HEK293 (cell line): Measurements from ENCODE around the gene HES7.

ENCODE experiments used
- CTCF ChIA-PET: fragments of 350-600 bp; formaldehyde crosslinking; extraction: SDS; loops from one replicate; lab custom pipeline; 2021; ENCODE audit warnings: antibody characterized with exemption; lab: Yijun Ruan, JAX
- POLR2A ChIA-PET: fragments of 300-600 bp; formaldehyde crosslinking; extraction: SDS; loops from one replicate; lab custom pipeline; 2020; ENCODE audit warnings: antibody characterized with exemption, inconsistent platforms; lab: Yijun Ruan, JAX
- H3K27ac ChIP-seq: fragments of 200-500 bp; sonication (Bioruptor generic); 2 replicates; pipeline ENCODE4 v1.5.1; 2014; ENCODE audit warnings: low read depth, low read length, control low read depth, inconsistent platforms; ENCODE audit errors: extremely low read depth
- H3K36me3 ChIP-seq, 2 experiments: fragments of 200-500 bp in 1 of 2; sonication (Bioruptor generic) in 1 of 2; 1 replicate in 1 of 2; 2 replicates in 1 of 2; pipeline ENCODE4 v1.5.1; 2014 to 2017; ENCODE audit warnings: inconsistent platforms in 2 of 2, low read length in 2 of 2; ENCODE audit not compliant: control insufficient read depth in 2 of 2, insufficient read depth in 1 of 2
- H3K4me1 ChIP-seq: fragments of 200-500 bp; sonication (Bioruptor generic); 2 replicates; pipeline ENCODE4 v1.5.1; 2014; ENCODE audit warnings: mild to moderate bottlenecking, low read length, inconsistent platforms; ENCODE audit not compliant: control insufficient read depth, insufficient read depth
- H3K4me3 ChIP-seq: 2 replicates; pipeline ENCODE4 v1.5.1; 2011; ENCODE audit warnings: low read depth, mild to moderate bottlenecking, control low read depth, low read length, moderate library complexity
- H3K9me3 ChIP-seq: fragments of 200-500 bp; sonication (Bioruptor generic); 2 replicates; pipeline ENCODE4 v1.5.1; 2014; ENCODE audit warnings: low read depth, low read length, inconsistent platforms; ENCODE audit not compliant: control insufficient read depth, insufficient read depth
- GLI4 ChIP-seq: fragments of 450-650 bp; formaldehyde crosslinking; IDR thresholded peaks from 2 replicates; pipeline ENCODE4 v1.5.1; 2016; ENCODE audit warnings: missing biosample characterization, missing genetic modification characterization
- HOXA7 ChIP-seq: sonication (generic); formaldehyde crosslinking; IDR thresholded peaks from 2 replicates; pipeline ENCODE4 v1.8.1; 2022; ENCODE audit warnings: missing genetic modification reagents, borderline replicate concordance
- HOXC10 ChIP-seq: sonication (generic); formaldehyde crosslinking; IDR thresholded peaks from 2 replicates; pipeline ENCODE4 v1.8.1; 2023; ENCODE audit warnings: mild to moderate bottlenecking, missing genetic modification reagents
- IKZF3 ChIP-seq: fragments of 450-650 bp; IDR thresholded peaks from 2 replicates; pipeline ENCODE4 v1.5.0; 2018; ENCODE audit warnings: missing biosample characterization, mild to moderate bottlenecking, missing genetic modification characterization, moderate library complexity
- PRDM1 ChIP-seq: fragments of 450-650 bp; formaldehyde crosslinking; IDR thresholded peaks from 2 replicates; pipeline ENCODE4; 2016; ENCODE audit warnings: missing biosample characterization, missing genetic modification characterization
- PRDM10 ChIP-seq: fragments of 450-650 bp; formaldehyde crosslinking; IDR thresholded peaks from 2 replicates; pipeline ENCODE4 v1.5.1; 2016; ENCODE audit warnings: missing biosample characterization, missing genetic modification characterization
- ZEB2 ChIP-seq: fragments of 450-650 bp; formaldehyde crosslinking; IDR thresholded peaks from 2 replicates; pipeline ENCODE4 v1.5.1; 2016; ENCODE audit warnings: missing biosample characterization, missing genetic modification characterization
- ZFP69B ChIP-seq: fragments of 450-650 bp; formaldehyde crosslinking; IDR thresholded peaks from 2 replicates; pipeline ENCODE4 v1.5.1; 2016; ENCODE audit warnings: missing biosample characterization, missing genetic modification characterization
- ZNF112 ChIP-seq: fragments of 450-650 bp; formaldehyde crosslinking; IDR thresholded peaks from 2 replicates; pipeline ENCODE4 v1.5.0; 2017; ENCODE audit warnings: missing biosample characterization, missing genetic modification characterization
- ZNF16 ChIP-seq: fragments of 450-650 bp; formaldehyde crosslinking; IDR thresholded peaks from 2 replicates; pipeline ENCODE4 v1.5.1; 2016; ENCODE audit warnings: low read depth, missing biosample characterization, missing genetic modification characterization
- ZNF175 ChIP-seq: fragments of 450-650 bp; formaldehyde crosslinking; IDR thresholded peaks from 2 replicates; pipeline ENCODE4 v1.5.1; 2016; ENCODE audit warnings: missing biosample characterization, missing genetic modification characterization
- ZNF223 ChIP-seq: fragments of 450-650 bp; formaldehyde crosslinking; IDR thresholded peaks from 2 replicates; pipeline ENCODE4 v1.5.1; 2016; ENCODE audit warnings: missing biosample characterization, missing genetic modification characterization
- ZNF394 ChIP-seq: fragments of 450-650 bp; formaldehyde crosslinking; IDR thresholded peaks from 2 replicates; pipeline ENCODE4 v1.5.1; 2016; ENCODE audit warnings: missing biosample characterization, missing genetic modification characterization, mild to moderate bottlenecking, moderate library complexity, borderline replicate concordance
- ZNF416 ChIP-seq: fragments of 450-650 bp; formaldehyde crosslinking; IDR thresholded peaks from 2 replicates; pipeline ENCODE4 v1.5.1; 2016; ENCODE audit warnings: missing biosample characterization, missing genetic modification characterization
- ZNF521 ChIP-seq: fragments of 450-650 bp; formaldehyde crosslinking; IDR thresholded peaks from 2 replicates; pipeline ENCODE4 v1.5.1; 2017; ENCODE audit warnings: missing biosample characterization, mild to moderate bottlenecking, missing genetic modification characterization
- ZNF529 ChIP-seq: fragments of 450-650 bp; formaldehyde crosslinking; IDR thresholded peaks from 2 replicates; pipeline ENCODE4 v1.5.1; 2017; ENCODE audit warnings: missing genetic modification characterization, missing biosample characterization; ENCODE audit not compliant: insufficient replicate concordance
- ZNF544 ChIP-seq: fragments of 450-650 bp; formaldehyde crosslinking; IDR thresholded peaks from 2 replicates; pipeline ENCODE4 v1.5.0; 2017; ENCODE audit warnings: missing biosample characterization, missing genetic modification characterization
- ZNF561 ChIP-seq: fragments of 450-650 bp; IDR thresholded peaks from 2 replicates; pipeline ENCODE4 v1.5.1; 2018; ENCODE audit warnings: missing biosample characterization, missing genetic modification characterization, borderline replicate concordance
- ZNF571 ChIP-seq: fragments of 450-650 bp; formaldehyde crosslinking; IDR thresholded peaks from 2 replicates; pipeline ENCODE4 v1.5.0; 2017; ENCODE audit warnings: missing biosample characterization, missing genetic modification characterization
- ZNF670 ChIP-seq: fragments of 450-650 bp; formaldehyde crosslinking; IDR thresholded peaks from 2 replicates; pipeline ENCODE4 v1.5.1; 2016; ENCODE audit warnings: missing biosample characterization, missing genetic modification characterization, low read depth
- TF ChIP-seq, protein P1 (sequence below): fragments of 450-650 bp; formaldehyde crosslinking; IDR thresholded peaks from 2 replicates; pipeline ENCODE4 v1.5.1; 2016; ENCODE audit warnings: missing biosample characterization, missing genetic modification characterization
- TF ChIP-seq, protein P2 (sequence below): fragments of 450-650 bp; IDR thresholded peaks from 2 replicates; pipeline ENCODE4 v1.5.1; 2018; ENCODE audit warnings: missing biosample characterization, missing genetic modification characterization
- TF ChIP-seq, protein P3 (sequence below): fragments of 450-650 bp; formaldehyde crosslinking; IDR thresholded peaks from 2 replicates; pipeline ENCODE4 v1.5.1; 2016; ENCODE audit warnings: missing biosample characterization, missing genetic modification characterization

Gene HES7

GRCh38 chr17:8161289-8162232 is 37.7 kb upstream of the HES7 start:
- Histone ChIP-seq H3K27ac (peak overlapping the region; percentile 96), H3K9me3 (no peaks in the 10 kb centered on the region), H3K36me3 (peaks cover 15 to 34% of the 10 kb centered on the region in 2 experiments; a peak in 2 of 3 replicates), H3K4me3 (peak overlapping the region; percentile 89), H3K4me1 (peaks cover 24% of the 10 kb centered on the region)
- ChIA-PET CTCF (interaction anchor here (0.5 to 7.3 kb wide), 9 partner anchors 12 to 104 kb away, joined by 3 to 91 read pairs (median 4); no protein-coding TSS in a partner anchor), POLR2A (interaction anchor here (0.6 to 2.2 kb wide), 4 partner anchors 12 to 86 kb away, joined by 3 to 7 read pairs (median 3); partner anchors contain the start of gene CTC1)
- TF ChIP-seq ZFP69B (no peak), GLI4 (0 out of 2 replicates have a peak, but pooled peaks have one; percentile 12), ZNF394 (tag by site-specific recombination) (no peak), ZNF561 (tag by site-specific recombination) (no peak), ZNF670 (tag by site-specific recombination) (no peak), ZNF529 (tag by site-specific recombination) (no peak)
- TF ChIP-seq, protein P1, sequence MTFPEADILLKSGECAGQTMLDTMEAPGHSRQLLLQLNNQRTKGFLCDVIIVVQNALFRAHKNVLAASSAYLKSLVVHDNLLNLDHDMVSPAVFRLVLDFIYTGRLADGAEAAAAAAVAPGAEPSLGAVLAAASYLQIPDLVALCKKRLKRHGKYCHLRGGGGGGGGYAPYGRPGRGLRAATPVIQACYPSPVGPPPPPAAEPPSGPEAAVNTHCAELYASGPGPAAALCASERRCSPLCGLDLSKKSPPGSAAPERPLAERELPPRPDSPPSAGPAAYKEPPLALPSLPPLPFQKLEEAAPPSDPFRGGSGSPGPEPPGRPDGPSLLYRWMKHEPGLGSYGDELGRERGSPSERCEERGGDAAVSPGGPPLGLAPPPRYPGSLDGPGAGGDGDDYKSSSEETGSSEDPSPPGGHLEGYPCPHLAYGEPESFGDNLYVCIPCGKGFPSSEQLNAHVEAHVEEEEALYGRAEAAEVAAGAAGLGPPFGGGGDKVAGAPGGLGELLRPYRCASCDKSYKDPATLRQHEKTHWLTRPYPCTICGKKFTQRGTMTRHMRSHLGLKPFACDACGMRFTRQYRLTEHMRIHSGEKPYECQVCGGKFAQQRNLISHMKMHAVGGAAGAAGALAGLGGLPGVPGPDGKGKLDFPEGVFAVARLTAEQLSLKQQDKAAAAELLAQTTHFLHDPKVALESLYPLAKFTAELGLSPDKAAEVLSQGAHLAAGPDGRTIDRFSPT (tag by site-specific recombination): peak; percentile 47; the same call in 1 of the 2 replicates
- TF ChIP-seq, protein P2, sequence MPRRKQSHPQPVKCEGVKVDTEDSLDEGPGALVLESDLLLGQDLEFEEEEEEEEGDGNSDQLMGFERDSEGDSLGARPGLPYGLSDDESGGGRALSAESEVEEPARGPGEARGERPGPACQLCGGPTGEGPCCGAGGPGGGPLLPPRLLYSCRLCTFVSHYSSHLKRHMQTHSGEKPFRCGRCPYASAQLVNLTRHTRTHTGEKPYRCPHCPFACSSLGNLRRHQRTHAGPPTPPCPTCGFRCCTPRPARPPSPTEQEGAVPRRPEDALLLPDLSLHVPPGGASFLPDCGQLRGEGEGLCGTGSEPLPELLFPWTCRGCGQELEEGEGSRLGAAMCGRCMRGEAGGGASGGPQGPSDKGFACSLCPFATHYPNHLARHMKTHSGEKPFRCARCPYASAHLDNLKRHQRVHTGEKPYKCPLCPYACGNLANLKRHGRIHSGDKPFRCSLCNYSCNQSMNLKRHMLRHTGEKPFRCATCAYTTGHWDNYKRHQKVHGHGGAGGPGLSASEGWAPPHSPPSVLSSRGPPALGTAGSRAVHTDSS (tag by site-specific recombination): peak; percentile 66; the same call in 1 of the 2 replicates

DNA sequence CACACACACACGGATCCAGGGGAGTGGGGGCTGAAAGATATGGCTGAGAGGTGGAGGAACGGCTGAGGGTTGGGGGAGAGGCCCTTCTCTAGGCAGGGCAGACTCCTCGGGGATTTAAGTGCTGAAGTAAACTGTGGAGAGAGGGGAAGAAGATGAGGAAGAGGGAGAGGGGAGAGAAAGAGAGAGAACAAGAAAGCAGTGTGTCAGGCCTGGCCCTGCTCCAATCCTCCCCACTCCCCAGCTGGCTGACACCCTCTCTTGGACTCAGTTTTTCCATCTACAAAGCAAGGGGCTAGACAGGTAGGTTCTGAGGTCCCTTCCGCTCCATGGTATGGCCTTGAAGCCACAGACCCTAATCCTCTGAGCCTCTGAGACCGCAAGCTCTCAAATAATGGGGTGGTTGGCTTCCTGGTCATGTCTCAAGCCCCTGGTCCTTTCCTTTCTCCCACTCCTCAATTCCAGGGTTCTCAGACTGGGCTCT is 36.9 kb upstream of the HES7 start:
- H3K4me1 ChIP-seq: peaks cover 26% of the 10 kb centered on the region
- TF ChIP-seq ZNF521 (tag by site-specific recombination) (no peak), ZNF16 (tag by site-specific recombination) (no peak), HOXC10 (CRISPR knock-in tag) (no peak), IKZF3 (tag by site-specific recombination) (no peak), PRDM1 (tag by site-specific recombination) (0 out of 2 replicates have a peak, but pooled peaks have one; percentile 26), PRDM10 (tag by site-specific recombination) (0 out of 2 replicates have a peak, but pooled peaks have one; percentile 21), ZNF112 (tag by site-specific recombination) (no peak), ZEB2 (no peak), HOXA7 (no peak), ZNF223 (tag by site-specific recombination) (no peak), ZNF175 (tag by site-specific recombination) (no peak), ZNF544 (no peak), ZNF571 (no peak), ZNF416 (tag by site-specific recombination) (no peak)
- TF ChIP-seq, protein P3, sequence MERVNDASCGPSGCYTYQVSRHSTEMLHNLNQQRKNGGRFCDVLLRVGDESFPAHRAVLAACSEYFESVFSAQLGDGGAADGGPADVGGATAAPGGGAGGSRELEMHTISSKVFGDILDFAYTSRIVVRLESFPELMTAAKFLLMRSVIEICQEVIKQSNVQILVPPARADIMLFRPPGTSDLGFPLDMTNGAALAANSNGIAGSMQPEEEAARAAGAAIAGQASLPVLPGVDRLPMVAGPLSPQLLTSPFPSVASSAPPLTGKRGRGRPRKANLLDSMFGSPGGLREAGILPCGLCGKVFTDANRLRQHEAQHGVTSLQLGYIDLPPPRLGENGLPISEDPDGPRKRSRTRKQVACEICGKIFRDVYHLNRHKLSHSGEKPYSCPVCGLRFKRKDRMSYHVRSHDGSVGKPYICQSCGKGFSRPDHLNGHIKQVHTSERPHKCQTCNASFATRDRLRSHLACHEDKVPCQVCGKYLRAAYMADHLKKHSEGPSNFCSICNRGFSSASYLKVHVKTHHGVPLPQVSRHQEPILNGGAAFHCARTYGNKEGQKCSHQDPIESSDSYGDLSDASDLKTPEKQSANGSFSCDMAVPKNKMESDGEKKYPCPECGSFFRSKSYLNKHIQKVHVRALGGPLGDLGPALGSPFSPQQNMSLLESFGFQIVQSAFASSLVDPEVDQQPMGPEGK (tag by site-specific recombination): peak; percentile 44

More for the DNA sequence above, 36.9 kb upstream of the HES7 start:
- peaks cover 15 to 34% of the 10 kb centered on the region in 2 experiments; a peak in 2 of 3 replicates for H3K36me3 ChIP-seq
- H3K27ac ChIP-seq: peak overlapping the region; percentile 39; the same call in 1 of the 2 replicates
- no peaks in the 10 kb centered on the region for H3K9me3 ChIP-seq
- CTCF ChIA-PET: interaction anchor here (0.5 to 7.3 kb wide), 7 partner anchors 12 to 188 kb away, joined by 3 to 91 read pairs (median 4); no protein-coding TSS in a partner anchor
- no peak overlapping the region for H3K4me3 ChIP-seq
- POLR2A ChIA-PET: interaction anchor here (0.6 to 2.2 kb wide), 4 partner anchors 12 to 87 kb away, joined by 3 to 7 read pairs (median 3); partner anchors contain the start of gene CTC1
